GM12874 (cell line): ENCODE results near the gene RANBP17.

Source experiments
- TF ChIP-seq, protein P1 (sequence below): IDR thresholded peaks from 2 replicates; pipeline ENCODE4 v1.5.1; 2011; ENCODE audit warnings: low read depth, mild to moderate bottlenecking, control low read depth, low read length, moderate library complexity; ENCODE audit not compliant: insufficient read depth

The RANBP17 gene

DNA sequence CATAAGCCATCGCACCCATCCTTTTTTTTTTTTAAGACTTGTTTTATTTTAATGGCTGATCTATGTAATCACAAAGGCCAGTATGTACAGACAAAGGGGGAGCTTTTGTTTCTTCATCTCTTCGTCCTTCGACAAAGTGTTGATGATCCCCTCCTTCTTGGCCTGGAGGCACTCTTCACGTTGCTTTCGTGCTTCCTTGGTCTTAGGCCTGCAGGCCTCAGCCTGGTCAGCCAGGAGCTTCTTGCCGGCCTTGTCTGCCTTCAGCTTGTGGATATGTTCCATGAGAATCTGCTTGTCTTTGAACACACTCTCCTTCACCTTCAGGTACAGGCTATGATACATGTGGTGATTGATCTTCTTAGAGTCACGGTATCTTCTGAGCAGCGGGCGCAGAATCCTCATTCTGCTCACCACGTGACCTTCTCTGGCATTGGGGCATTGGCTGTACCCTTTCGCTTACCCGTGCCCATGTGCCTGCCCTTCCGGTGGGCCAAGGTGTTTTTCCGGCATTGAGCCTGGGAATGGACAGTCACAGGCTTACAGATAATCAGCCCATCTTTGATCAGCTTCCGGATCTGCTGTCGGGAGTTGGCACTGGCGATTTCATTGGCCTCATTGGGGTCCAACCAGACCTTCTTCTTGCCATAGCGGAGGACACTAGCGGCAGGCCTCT, 483.3 kb downstream of the RANBP17 start:
- TF ChIP-seq, protein P1, sequence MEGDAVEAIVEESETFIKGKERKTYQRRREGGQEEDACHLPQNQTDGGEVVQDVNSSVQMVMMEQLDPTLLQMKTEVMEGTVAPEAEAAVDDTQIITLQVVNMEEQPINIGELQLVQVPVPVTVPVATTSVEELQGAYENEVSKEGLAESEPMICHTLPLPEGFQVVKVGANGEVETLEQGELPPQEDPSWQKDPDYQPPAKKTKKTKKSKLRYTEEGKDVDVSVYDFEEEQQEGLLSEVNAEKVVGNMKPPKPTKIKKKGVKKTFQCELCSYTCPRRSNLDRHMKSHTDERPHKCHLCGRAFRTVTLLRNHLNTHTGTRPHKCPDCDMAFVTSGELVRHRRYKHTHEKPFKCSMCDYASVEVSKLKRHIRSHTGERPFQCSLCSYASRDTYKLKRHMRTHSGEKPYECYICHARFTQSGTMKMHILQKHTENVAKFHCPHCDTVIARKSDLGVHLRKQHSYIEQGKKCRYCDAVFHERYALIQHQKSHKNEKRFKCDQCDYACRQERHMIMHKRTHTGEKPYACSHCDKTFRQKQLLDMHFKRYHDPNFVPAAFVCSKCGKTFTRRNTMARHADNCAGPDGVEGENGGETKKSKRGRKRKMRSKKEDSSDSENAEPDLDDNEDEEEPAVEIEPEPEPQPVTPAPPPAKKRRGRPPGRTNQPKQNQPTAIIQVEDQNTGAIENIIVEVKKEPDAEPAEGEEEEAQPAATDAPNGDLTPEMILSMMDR: no peak
